HUES64 (cell line): ENCODE data around the gene LGALS9.
"Not testable (repeated sequence)": the region's sequence is repeated elsewhere in the genome, so short reads cannot be mapped to it uniquely, and the experiment has no call there.

Experiments used
- H3K27ac ChIP-seq: 2 replicates; pipeline ENCODE4 v1.7.0; 2013; ENCODE audit warnings: low read depth, low read length, inconsistent platforms
- H3K27me3 ChIP-seq: 2 replicates; pipeline ENCODE4 v1.6.1; 2013; ENCODE audit warnings: mild to moderate bottlenecking, low read length; ENCODE audit not compliant: insufficient read depth
- H3K36me3 ChIP-seq: 2 replicates; pipeline ENCODE4 v1.6.1; 2013; ENCODE audit warnings: mild to moderate bottlenecking, low read length; ENCODE audit not compliant: insufficient read depth
- H3K4me1 ChIP-seq: 2 replicates; pipeline ENCODE4 v1.6.1; 2013; ENCODE audit warnings: mild to moderate bottlenecking, low read length, moderate library complexity; ENCODE audit not compliant: insufficient read depth
- H3K4me3 ChIP-seq: 2 replicates; pipeline ENCODE4 v1.5.1; 2013; ENCODE audit warnings: mild to moderate bottlenecking, low read length, moderate library complexity
- H3K9ac ChIP-seq: 2 replicates; pipeline ENCODE4 v1.6.1; 2013; ENCODE audit warnings: mild to moderate bottlenecking, low read depth, low read length
- H3K9me3 ChIP-seq: 2 replicates; pipeline ENCODE4 v1.6.1; 2013; ENCODE audit warnings: low read depth, low read length; ENCODE audit not compliant: insufficient read depth
- WGBS: fragments of 150-250, 120-280 bp; methylation state at CpG from one replicate; pipeline ENCODE4 v1.1.7; 2013; ENCODE audit warnings: missing lambda C conversion rate; 5-methylcytosine and 5-hydroxymethylcytosine counted together

LGALS9 gene

GRCh38 chr17:27669136-27669535 lies 38.1 kb downstream of the LGALS9 start:
- Histone ChIP-seq H3K36me3 (no peaks in the 10 kb centered on the region), H3K9ac (no peak overlapping the region), H3K27ac (no peak overlapping the region), H3K4me3 (no peak overlapping the region), H3K4me1 (no peaks in the 10 kb centered on the region), H3K9me3 (no peaks in the 10 kb centered on the region), H3K27me3 (no peaks in the 10 kb centered on the region)
- 90% methylated on average over 7 of the region's 7 CpGs for WGBS

- no peaks in the 10 kb centered on the region for H3K27me3 ChIP-seq
- no peaks in the 10 kb centered on the region for H3K4me1 ChIP-seq
- no peak overlapping the region for H3K4me3 ChIP-seq
- WGBS: 93% methylated on average over 5 of the region's 5 CpGs
- no peak overlapping the region for H3K27ac ChIP-seq
- no peaks in the 10 kb centered on the region for H3K9me3 ChIP-seq
- H3K9ac ChIP-seq: no peak overlapping the region
- no peaks in the 10 kb centered on the region for H3K36me3 ChIP-seq
These were observed 38.9 kb downstream of the LGALS9 start for GRCh38 chr17:27669850-27670249.

- no peaks in the 10 kb centered on the region for H3K9me3 ChIP-seq
- no peaks in the 10 kb centered on the region for H3K4me1 ChIP-seq
- H3K36me3 ChIP-seq: no peaks in the 10 kb centered on the region
- 89% methylated on average over 12 of the region's 12 CpGs for WGBS
- H3K9ac ChIP-seq: no peak overlapping the region
- no peak overlapping the region for H3K4me3 ChIP-seq
- no peaks in the 10 kb centered on the region for H3K27me3 ChIP-seq
- no peak overlapping the region for H3K27ac ChIP-seq
These were observed 40.0 kb downstream of the LGALS9 start for GRCh38 chr17:27670791-27671590.

GRCh38 chr17:27671591-27671910 lies 40.6 kb downstream of the LGALS9 start:
- H3K27ac ChIP-seq: no peak overlapping the region
- H3K27me3 ChIP-seq: no peaks in the 10 kb centered on the region
- H3K4me1 ChIP-seq: no peaks in the 10 kb centered on the region
- no peak overlapping the region for H3K9ac ChIP-seq
- no peaks in the 10 kb centered on the region for H3K36me3 ChIP-seq
- H3K9me3 ChIP-seq: no peaks in the 10 kb centered on the region
- 92% methylated on average over 2 of the region's 2 CpGs for WGBS
- no peak overlapping the region for H3K4me3 ChIP-seq

GRCh38 chr17:27671977-27672480 lies 41.0 kb downstream of the LGALS9 start:
- not testable (repeated sequence) for H3K27me3 ChIP-seq, H3K36me3 ChIP-seq, H3K9ac ChIP-seq, H3K4me1 ChIP-seq, H3K9me3 ChIP-seq, H3K27ac ChIP-seq, H3K4me3 ChIP-seq
- WGBS: 89% methylated on average over 6 of the region's 6 CpGs

- 90% methylated on average over 6 of the region's 6 CpGs for WGBS
- no peaks in the 10 kb centered on the region for H3K36me3 ChIP-seq
- no peak overlapping the region for H3K9ac ChIP-seq
- H3K4me3 ChIP-seq: no peak overlapping the region
- H3K27ac ChIP-seq: no peak overlapping the region
- no peaks in the 10 kb centered on the region for H3K27me3 ChIP-seq
- no peaks in the 10 kb centered on the region for H3K4me1 ChIP-seq
- H3K9me3 ChIP-seq: no peaks in the 10 kb centered on the region
These were observed 43.3 kb downstream of the LGALS9 start for GRCh38 chr17:27674335-27674734.

- no peaks in the 10 kb centered on the region for H3K4me1 ChIP-seq
- H3K36me3 ChIP-seq: no peaks in the 10 kb centered on the region
- no peaks in the 10 kb centered on the region for H3K9me3 ChIP-seq
- no peaks in the 10 kb centered on the region for H3K27me3 ChIP-seq
- H3K4me3 ChIP-seq: no peak overlapping the region
- H3K9ac ChIP-seq: no peak overlapping the region
- WGBS: 90% methylated on average over 2 of the region's 2 CpGs
- no peak overlapping the region for H3K27ac ChIP-seq
These were observed 46.2 kb downstream of the LGALS9 start for GRCh38 chr17:27677191-27677590.

- 82% methylated on average over 3 of the region's 3 CpGs for WGBS
- not testable (repeated sequence) for H3K9ac ChIP-seq, H3K36me3 ChIP-seq, H3K4me3 ChIP-seq, H3K27me3 ChIP-seq, H3K4me1 ChIP-seq, H3K27ac ChIP-seq
- peaks cover 15% of the 10 kb centered on the region; the same call in 1 of the 2 replicates for H3K9me3 ChIP-seq
These were observed 55.3 kb downstream of the LGALS9 start for GRCh38 chr17:27686322-27686721.

GRCh38 chr17:27690882-27691281 lies 59.9 kb downstream of the LGALS9 start:
- 100% methylated on average over 1 of the region's 1 CpG for WGBS

GRCh38 chr17:27695254-27695814 lies 64.3 kb downstream of the LGALS9 start:
- H3K27me3 ChIP-seq, H3K27ac ChIP-seq, H3K9ac ChIP-seq, H3K36me3 ChIP-seq, H3K4me3 ChIP-seq, H3K4me1 ChIP-seq: not testable (repeated sequence)
- H3K9me3 ChIP-seq: peaks cover 32% of the 10 kb centered on the region
- WGBS: 80% methylated on average over 2 of the region's 2 CpGs

More at GRCh38 chr17:27690882-27691281, 59.9 kb downstream of the LGALS9 start:
- no peak overlapping the region for H3K9ac ChIP-seq
- H3K4me3 ChIP-seq: no peak overlapping the region
- H3K4me1 ChIP-seq: no peaks in the 10 kb centered on the region
- peaks cover 28% of the 10 kb centered on the region for H3K9me3 ChIP-seq
- H3K27ac ChIP-seq: no peak overlapping the region
- H3K36me3 ChIP-seq: no peaks in the 10 kb centered on the region
- no peaks in the 10 kb centered on the region for H3K27me3 ChIP-seq
